ENCODE results near the gene ZBTB46. TPM values are rescaled to one million over a fixed set of nuclear protein-coding genes. Genes with fewer than 3 reads are reported as not detected.

The ZBTB46 gene
- total and polyA plus RNA-seq, 10 of the 15 experiments (the other 5 are each of a cell fraction or from before 2014, with no cell fraction given) = 0.15 to 0.92 (median 0.34) TPM

DNA sequence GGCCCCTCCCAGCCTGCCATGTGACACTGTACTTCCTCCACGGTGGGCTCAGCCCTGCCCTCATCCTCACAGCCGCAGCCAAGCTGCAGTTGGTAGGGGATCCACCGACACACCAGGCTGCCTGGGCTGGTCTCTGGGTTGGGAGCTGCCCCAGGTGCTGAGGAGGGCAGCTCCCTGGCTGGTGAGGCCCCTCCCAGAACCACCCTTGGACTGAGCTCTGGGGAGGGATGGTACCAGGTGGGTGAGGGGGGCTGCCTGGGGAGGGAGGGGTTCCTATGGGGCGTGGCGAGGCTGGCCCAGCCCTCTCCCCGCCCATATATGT lies 134.8 kb downstream of the ZBTB46 start:
- ChIA-PET CTCF (no interaction called here), SMC1A (ENCODE audit: uncharacterized antibody, unreplicated experiment) (no interaction called here), POLR2A (no interaction called here), RAD21 (ENCODE audit: unreplicated experiment) (no interaction called here)
- in situ Hi-C loops (cut with MboI) (no loop called here), intact Hi-C loops (cut with micrococcal nuclease; ENCODE audit: unreplicated experiment) (no loop called here)
- Histone ChIP-seq H3K27ac (ENCODE audit: control insufficient read depth, insufficient read depth) (no peak overlapping the region), H3K4me1 (ENCODE audit: control insufficient read depth, insufficient read depth, low read length) (peaks cover 16% of the 10 kb centered on the region), H3K9ac (ENCODE audit: control insufficient read depth, insufficient read depth, low read length) (no peak overlapping the region), H3K27me3 (replicated peaks in 1 of 2; ENCODE audit: control insufficient read depth in 2 of 2, insufficient read depth in 2 of 2, low read length in 1 of 2) (no peaks in the 10 kb centered on the region), H3K4me2 (ENCODE audit: control insufficient read depth, insufficient read depth) (no peak overlapping the region), H3K4me3 (no peak overlapping the region), H3K79me2 (ENCODE audit: control insufficient read depth, insufficient read depth, low read length) (no peaks in the 10 kb centered on the region), H4K20me1 (ENCODE audit: control insufficient read depth, insufficient read depth) (no peaks in the 10 kb centered on the region), H3K36me3 (ENCODE audit: control insufficient read depth in 2 of 2, insufficient read depth in 2 of 2, low read length in 1 of 2) (no peaks in the 10 kb centered on the region), H3K9me3 (replicated peaks; ENCODE audit: control insufficient read depth, insufficient read depth, low read length) (no peaks in the 10 kb centered on the region), H2AFZ (ENCODE audit: control insufficient read depth, low read depth, low read length) (no peak overlapping the region)
- BruUV-seq (replicated peaks) = no TSS peak
- no peak for DNase-seq (ENCODE audit: low read depth, low spot score)
- WGBS (ENCODE audit: insufficient coverage, insufficient replicate concordance, low lambda C conversion rate, missing lambda C conversion rate) = 12% methylated on average over 5 of the region's 6 CpGs
- ATAC-seq = peak; percentile 6; the same call in 2 of the 3 replicates
- TF ChIP-seq MTA2 (IDR thresholded peaks at IDR 0.05; ENCODE audit: low read depth) (no peak), CREB1 (IDR thresholded peaks at IDR 0.05; ENCODE audit: low read depth) (0 out of 2 replicates have a peak, but pooled peaks have one; percentile 10), MTA3 (IDR thresholded peaks at IDR 0.05; ENCODE audit: borderline replicate concordance, low read length) (0 out of 2 replicates have a peak, but pooled peaks have one; percentile 57), USF1 (IDR thresholded peaks at IDR 0.05; ENCODE audit: borderline replicate concordance, extremely low read length, insufficient read depth, low read depth, low read length) (peak; percentile 29), POLR2A (IDR thresholded peaks at IDR 0.05; ENCODE audit: low read depth, low read length) (peak; percentile 15; the same call in 1 of the 2 replicates)
- no peak for FAIRE-seq

DNA sequence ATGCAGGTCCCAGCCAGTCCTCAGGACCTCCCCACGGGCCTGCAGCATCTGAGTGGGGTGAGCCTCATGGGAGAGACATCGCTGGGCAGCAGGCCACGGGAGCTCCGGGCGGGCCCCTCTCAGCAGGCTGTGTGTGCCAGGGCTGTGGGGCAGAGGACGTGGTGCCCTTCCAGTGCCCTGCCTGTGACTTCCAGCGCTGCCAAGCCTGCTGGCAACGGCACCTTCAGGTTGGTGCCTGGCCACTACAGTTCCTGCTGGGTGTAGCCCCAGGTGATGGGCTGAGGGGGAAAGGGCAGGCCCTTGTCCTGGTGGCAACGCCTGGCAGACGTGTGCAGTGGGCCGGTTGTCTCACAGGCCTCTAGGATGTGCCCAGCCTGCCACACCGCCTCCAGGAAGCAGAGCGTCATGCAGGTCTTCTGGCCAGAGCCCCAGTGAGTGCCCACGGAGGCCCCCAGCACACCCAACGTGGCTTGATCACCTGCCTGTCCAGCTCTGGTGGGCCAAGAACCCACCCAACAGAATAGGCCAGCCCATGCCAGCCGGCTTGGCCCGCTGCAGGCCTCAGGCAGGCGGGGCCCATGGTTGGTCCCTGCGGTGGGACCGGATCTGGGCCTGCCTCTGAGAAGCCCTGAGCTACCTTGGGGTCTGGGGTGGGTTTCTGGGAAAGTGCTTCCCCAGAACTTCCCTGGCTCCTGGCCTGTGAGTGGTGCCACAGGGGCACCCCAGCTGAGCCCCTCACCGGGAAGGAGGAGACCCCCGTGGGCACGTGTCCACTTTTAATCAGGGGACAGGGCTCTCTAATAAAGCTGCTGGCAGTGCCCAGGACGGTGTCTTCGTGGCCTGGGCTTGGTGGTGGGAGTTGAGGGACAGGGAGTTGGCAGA lies 135.4 kb downstream of the ZBTB46 start:
- ChIA-PET CTCF (no interaction called here), POLR2A (no interaction called here), SMC1A (ENCODE audit: uncharacterized antibody, unreplicated experiment) (no interaction called here), RAD21 (ENCODE audit: unreplicated experiment) (no interaction called here)
- H3K4me1 ChIP-seq (ENCODE audit: control insufficient read depth, insufficient read depth, low read length) = peaks cover 16% of the 10 kb centered on the region
- DNase-seq (ENCODE audit: low read depth, low spot score) (no peak), ATAC-seq (no peak), FAIRE-seq (no peak)
- no TSS peak for BruUV-seq (replicated peaks)
- H3K4me3 ChIP-seq = no peak overlapping the region
- no peak overlapping the region for H3K27ac ChIP-seq (ENCODE audit: control insufficient read depth, insufficient read depth)
- WGBS (ENCODE audit: insufficient coverage, insufficient replicate concordance, low lambda C conversion rate, missing lambda C conversion rate) = 84% methylated on average over 22 of the region's 25 CpGs
- no peaks in the 10 kb centered on the region for H4K20me1 ChIP-seq (ENCODE audit: control insufficient read depth, insufficient read depth)
- intact Hi-C loops (cut with micrococcal nuclease; ENCODE audit: unreplicated experiment) = no loop called here
- H3K79me2 ChIP-seq (ENCODE audit: control insufficient read depth, insufficient read depth, low read length) = no peaks in the 10 kb centered on the region
- in situ Hi-C loops (cut with MboI) = no loop called here
- no peak overlapping the region for H2AFZ ChIP-seq (ENCODE audit: control insufficient read depth, low read depth, low read length)
- H3K36me3 ChIP-seq (ENCODE audit: control insufficient read depth in 2 of 2, insufficient read depth in 2 of 2, low read length in 1 of 2) = no peaks in the 10 kb centered on the region
- H3K27me3 ChIP-seq (replicated peaks in 1 of 2; ENCODE audit: control insufficient read depth in 2 of 2, insufficient read depth in 2 of 2, low read length in 1 of 2) = no peaks in the 10 kb centered on the region
- TF ChIP-seq MYC (IDR thresholded peaks at IDR 0.05; ENCODE audit: insufficient read depth, insufficient read length, insufficient replicate concordance, low read length, severe bottlenecking) (no peak), BHLHE40 (IDR thresholded peaks at IDR 0.05; ENCODE audit: borderline replicate concordance in 1 of 2, low read depth in 2 of 2, low read length in 1 of 2) (no peak), PKNOX1 (IDR thresholded peaks at IDR 0.05) (0 out of 2 replicates have a peak, but pooled peaks have one; percentile 7), YY1 (IDR thresholded peaks at IDR 0.05; ENCODE audit: low read depth, low read length) (no peak), POLR2A (IDR thresholded peaks at IDR 0.05; ENCODE audit: low read depth, low read length) (peak; percentile 68), ZBED1 (IDR thresholded peaks at IDR 0.05; ENCODE audit: borderline replicate concordance) (0 out of 2 replicates have a peak, but pooled peaks have one; percentile 18), MTA3 (IDR thresholded peaks at IDR 0.05; ENCODE audit: borderline replicate concordance, low read length) (peak; percentile 73; the same call in 1 of the 2 replicates), ZNF207 (IDR thresholded peaks at IDR 0.05; ENCODE audit: borderline replicate concordance) (no peak), RBBP5 (conservative IDR thresholded peaks at IDR 0.05) (no peak), CBFB (IDR thresholded peaks at IDR 0.05; ENCODE audit: low read depth) (no peak), EZH2 (IDR thresholded peaks at IDR 0.05; ENCODE audit: borderline replicate concordance, control insufficient read depth, low read depth, low read length) (no peak)
- no peak overlapping the region for H3K9ac ChIP-seq (ENCODE audit: control insufficient read depth, insufficient read depth, low read length)
- no peak overlapping the region for H3K4me2 ChIP-seq (ENCODE audit: control insufficient read depth, insufficient read depth)
- H3K9me3 ChIP-seq (replicated peaks; ENCODE audit: control insufficient read depth, insufficient read depth, low read length) = no peaks in the 10 kb centered on the region

All from GM12878 (cell line).